GM21786 (cell line): ENCODE measurements around the gene EEF1A1.
"Not testable (repeated sequence)": the region's sequence is repeated elsewhere in the genome, so short reads cannot be mapped to it uniquely, and the experiment has no call there.

Source experiments
- ATAC-seq: cut with Tn5 transposase; IDR thresholded peaks from one replicate; pipeline ENCODE4 v1.9.1; 2021; ENCODE audit not compliant: unreplicated experiment

EEF1A1 gene

DNA sequence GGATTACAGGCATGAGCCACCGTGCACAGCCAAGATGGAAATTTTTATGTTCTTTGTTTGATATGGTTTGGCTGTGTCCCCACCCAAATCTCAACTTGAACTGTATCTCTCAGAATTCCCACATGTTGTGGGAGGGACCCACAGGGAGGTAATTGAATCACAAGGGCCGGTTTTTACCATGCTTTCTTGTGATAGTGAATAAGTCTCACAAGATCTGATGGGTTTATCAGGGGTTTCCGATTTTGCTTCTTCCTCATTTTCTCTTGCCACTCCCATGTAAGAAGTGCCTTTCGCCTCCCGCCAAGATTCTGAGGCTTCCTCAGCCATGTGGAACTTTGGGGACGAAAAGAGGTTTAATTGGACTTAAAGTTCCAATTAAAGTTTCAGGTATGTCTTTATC is 14.6 kb downstream of the EEF1A1 start:
- ATAC-seq: no peak

DNA sequence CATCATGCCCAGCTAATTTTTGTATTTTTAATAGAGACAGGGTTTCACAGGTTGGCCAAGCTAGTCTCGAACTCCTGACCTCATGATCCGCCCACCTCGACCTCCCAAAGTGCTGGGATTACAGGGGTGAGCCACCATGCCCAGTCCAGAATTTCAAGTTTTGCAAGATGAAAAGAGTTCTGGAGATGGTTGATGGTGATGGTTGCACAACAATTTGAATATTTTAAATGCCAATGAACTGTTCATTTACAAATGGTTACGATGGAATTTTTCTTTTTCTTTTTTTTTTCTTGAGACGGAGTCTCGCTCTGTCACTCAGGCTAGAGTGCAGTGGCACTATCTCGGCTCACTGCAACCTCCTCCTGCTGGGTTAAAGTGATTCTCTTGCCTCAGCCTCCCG is 15.1 kb downstream of the EEF1A1 start:
- not testable (repeated sequence) for ATAC-seq

DNA sequence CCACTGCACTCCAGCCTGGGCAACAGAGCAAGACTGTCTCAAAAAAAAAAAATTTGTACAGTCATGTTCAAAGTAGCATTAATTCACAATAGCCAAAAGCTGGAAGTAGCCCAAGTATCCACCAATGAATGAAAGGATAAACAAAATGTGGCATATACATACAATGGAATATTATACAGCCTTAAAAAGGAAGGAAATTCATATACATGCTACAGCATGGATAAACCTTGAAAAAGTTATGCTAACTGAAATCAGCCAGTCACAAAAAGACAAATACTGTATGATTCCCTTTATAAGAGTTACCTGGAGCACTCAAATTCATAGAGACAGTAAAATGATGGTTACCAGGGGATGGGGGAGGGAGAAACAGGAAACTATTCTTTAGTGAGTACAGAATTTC is 15.7 kb downstream of the EEF1A1 start:
- no peak for ATAC-seq

DNA sequence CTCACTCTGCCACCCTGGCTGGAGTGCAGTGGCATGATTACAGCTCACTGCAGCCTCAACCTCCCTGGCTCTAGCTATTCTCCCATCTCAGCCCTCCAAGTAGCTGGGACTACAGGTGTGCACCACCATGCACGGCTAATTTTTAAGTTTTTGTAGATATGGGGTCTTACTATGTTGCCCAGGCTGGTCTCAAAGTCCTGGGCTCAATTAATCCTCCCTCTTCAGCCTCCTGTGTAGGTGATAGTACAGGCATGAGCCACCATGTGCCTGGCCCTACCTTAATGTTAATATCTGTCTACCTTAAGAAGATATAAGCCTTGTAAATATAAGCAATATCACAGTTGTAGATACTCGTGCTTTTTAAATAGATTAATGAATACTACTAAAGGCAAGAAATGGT is 16.7 kb downstream of the EEF1A1 start:
- ATAC-seq: no peak

DNA sequence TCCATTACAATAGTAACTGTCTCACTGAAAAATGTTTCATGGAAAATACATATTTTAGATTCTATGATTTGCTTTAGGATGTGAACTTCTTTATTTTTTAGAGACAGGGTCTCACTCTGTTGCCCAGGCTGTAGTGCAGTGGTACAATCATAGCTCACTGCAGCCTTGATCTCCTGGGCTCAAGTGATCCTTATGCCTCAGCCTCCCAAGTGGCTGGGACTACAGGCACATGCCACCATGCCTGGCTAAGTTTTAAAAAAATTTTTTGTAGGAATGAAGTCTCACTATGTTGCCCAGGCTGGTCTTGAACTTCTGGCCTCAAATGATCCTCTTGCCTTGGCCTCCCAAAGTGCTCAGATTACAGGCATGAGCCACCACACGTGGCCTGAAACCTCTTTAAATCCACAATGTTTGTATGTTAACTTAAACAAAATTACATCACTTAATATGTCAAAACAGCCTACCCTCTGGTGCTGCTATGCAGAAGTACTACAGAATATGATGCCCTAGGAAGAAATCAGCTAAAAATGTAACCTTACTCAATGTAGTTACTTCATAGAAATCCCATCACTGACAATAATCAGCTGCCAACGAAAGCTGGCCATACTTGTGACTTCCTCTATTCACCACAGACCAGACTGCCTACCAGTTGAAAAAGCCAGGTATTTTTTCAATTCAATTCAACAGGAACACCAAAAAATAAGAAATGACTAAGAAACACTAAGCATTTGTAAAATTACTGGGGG is 17.6 kb downstream of the EEF1A1 start:
- ATAC-seq: no peak

DNA sequence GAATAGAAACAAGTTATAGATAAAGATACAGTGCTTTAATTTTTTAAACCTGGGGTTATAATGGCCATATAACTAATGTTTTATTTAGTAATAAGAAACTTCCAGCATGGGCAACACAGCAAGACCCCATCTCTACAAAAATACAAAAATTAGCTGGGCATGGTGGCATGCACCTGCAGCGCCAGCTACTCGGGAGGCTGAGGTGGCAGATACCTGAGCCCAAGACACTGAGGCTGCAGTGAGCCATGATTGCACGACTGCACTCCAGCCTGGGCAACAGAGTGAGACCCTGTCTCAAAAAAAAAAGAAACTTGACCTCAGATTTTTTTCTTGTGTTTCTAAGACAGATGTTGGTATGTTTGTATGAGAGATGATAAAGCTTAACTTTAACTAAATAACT is 22.9 kb downstream of the EEF1A1 start:
- no peak for ATAC-seq

DNA sequence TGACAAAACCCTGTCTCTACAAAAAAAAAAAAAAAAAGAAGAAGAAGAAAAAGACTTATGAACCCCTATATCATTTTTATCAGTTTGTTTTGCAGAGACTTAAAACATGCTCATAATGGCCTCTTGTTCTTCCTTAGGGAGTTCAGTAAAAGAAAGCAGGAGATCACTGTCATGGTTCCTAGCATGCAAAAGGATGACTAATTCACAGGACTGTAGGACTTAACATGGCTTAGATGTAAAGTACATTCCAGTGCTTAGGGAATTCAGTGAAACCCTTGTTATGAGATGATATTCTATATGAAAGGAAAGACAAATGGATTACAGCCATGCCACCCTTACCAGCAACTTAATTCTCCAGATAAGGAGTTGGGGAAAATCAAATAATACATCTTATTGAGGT is 29.5 kb downstream of the EEF1A1 start:
- ATAC-seq: no peak

DNA sequence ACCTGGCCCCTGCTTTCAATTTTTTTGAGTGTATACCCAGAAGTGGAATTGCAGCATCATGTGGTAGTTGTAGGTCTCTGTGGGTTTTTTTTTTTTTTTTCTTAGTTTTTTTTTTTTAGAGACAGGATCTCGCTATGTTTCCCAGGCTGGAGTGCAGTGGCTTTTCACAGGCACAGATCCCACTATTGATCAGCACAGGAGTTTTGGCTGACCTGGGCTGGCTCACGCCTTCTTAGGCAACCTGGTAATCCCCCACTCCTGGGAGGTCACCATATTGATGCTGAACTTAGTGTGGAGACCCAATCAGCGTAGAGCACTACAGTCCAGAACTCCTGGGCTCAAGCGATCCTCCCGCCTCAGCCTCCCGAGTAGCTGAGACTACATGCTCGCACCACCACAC is 33.4 kb downstream of the EEF1A1 start:
- no peak for ATAC-seq

DNA sequence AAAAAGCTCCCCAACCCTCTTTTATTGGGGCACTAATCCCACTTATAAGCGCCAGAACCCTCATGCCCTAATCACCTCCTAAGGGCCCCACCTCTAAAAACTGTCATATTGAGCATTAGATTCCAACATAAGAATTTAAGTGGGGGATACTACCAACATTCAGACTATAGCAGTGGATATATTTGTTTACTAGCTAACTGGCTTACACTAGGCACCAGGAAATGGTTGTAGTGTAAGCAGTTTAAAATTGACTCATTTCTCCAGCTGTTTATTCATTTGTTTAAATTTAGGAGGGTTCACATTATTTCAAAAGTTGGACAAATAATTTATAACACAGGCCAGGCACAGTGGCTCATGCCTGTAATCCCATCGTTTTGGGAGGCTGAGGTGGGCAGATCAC is 36.4 kb downstream of the EEF1A1 start:
- ATAC-seq: no peak

DNA sequence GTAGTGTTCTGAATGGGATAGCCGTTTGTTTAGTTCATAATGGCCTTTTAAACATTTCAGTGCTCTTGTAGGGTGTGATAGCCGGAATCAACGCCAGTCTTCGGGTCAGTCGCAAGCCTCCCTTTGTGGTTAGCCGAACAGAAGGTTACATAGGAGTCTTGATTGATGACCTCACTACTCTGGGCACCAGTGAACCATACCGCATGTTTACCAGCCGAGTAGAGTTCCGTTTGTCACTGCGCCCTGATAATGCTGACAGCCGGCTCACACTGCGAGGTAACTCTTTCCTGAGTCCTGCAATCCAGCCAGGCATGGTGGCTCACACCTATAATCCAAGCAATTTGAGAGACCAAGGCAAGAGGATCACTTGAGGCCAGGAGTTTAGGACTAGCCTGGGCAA is 38.9 kb downstream of the EEF1A1 start:
- ATAC-seq: no peak

DNA sequence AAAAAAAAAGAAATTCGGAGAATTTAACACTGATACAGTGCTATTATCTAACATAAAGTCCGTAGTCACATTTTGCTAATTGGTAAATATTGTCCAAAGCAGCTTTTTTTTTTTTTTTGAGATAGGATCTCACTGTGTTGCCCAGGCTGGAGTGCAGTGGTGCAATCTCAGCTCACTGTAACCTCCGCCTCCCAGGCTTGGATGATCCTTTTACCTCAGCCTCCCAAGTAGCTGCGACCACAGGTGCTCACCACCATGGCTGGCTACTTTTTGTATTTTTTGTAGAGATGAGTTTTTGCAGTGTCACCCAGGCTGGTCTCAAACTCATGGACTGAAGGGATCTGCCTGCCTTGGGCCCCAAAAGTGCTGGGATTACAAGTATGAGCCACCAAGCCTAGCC is 43.4 kb downstream of the EEF1A1 start:
- ATAC-seq: no peak

DNA sequence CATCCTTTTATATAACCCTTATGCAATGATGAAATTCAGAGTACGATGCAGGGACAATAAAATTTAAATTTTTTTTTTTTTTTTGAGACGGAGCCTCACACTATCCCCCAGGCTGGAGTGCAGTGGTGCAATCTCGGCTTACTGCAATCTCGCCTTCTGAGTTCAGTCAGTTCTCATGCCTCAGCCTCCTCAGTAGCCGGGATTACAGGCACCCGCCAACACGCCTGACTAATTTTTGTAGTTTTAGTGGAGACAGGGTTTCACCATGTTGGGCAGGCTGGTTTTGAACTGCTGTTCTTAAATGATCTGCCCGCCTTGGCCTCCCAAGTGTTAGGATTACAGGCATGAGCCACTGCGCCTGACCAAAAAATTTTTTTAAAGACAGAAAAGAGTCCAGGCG is 44.1 kb downstream of the EEF1A1 start:
- no peak for ATAC-seq

DNA sequence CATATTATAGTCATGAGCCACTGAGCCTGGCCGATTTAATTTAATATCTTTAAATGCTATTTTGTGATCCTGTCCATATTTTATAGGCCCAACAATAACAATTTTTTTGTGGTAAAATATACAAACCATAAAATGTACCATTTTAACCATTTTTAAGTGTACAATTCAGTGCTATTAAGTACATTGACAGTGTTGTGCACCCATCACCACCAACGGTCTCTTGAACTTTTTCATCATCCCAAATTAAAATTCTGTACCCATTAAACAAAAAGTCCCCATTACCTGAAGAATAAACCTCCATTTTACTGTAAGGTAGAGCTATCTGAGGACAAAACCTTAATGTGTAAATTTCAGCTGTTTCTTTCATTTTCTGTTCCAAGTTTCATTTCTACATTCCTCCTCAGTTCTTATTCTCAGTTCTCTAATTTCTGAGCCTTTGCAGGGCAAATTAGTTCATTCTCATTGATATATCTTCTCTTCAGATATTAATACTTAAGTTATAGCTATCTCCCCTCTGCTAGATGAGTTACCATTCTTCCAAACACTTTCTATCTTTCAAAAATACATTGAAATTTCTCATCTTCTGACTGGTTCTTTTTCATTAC is 49.0 kb downstream of the EEF1A1 start:
- peak; percentile 94 for ATAC-seq
